ENCODE data around the gene FHIT. TPM values are rescaled to one million over a fixed set of nuclear protein-coding genes. Genes with fewer than 3 reads are reported as not detected.

The FHIT gene
- total RNA-seq, 1 donor from 2014 or later, result 20.2 TPM

- no peak for DNase-seq (ENCODE audit: low spot score)
- Mint-ChIP-seq H3K9me3 (ENCODE audit: unreplicated experiment) (no peaks in the 10 kb centered on the region), H3K4me1 (ENCODE audit: unreplicated experiment) (no peaks in the 10 kb centered on the region), H3K27ac (ENCODE audit: unreplicated experiment) (no peak overlapping the region), H3K27me3 (ENCODE audit: unreplicated experiment) (no peaks in the 10 kb centered on the region), H3K4me3 (ENCODE audit: unreplicated experiment) (no peak overlapping the region), H3K36me3 (ENCODE audit: low read depth, unreplicated experiment) (no peaks in the 10 kb centered on the region)
- no peak for TF ChIP-seq CTCF (IDR thresholded peaks at IDR 0.05; ENCODE audit: unreplicated experiment)
Observed at GRCh38 chr3:60192297-60193114, 1058.7 kb downstream of the FHIT start.

GRCh38 chr3:60190073-60190472 is 1061.2 kb downstream of the FHIT start:
- H3K4me3 Mint-ChIP-seq (ENCODE audit: unreplicated experiment), result no peak overlapping the region
- H3K27me3 Mint-ChIP-seq (ENCODE audit: unreplicated experiment), result no peaks in the 10 kb centered on the region
- no peak overlapping the region for H3K27ac Mint-ChIP-seq (ENCODE audit: unreplicated experiment)
- DNase-seq (ENCODE audit: low spot score), result no peak
- H3K4me1 Mint-ChIP-seq (ENCODE audit: unreplicated experiment), result no peaks in the 10 kb centered on the region
- no peak for TF ChIP-seq CTCF (IDR thresholded peaks at IDR 0.05; ENCODE audit: unreplicated experiment)
- H3K36me3 Mint-ChIP-seq (ENCODE audit: low read depth, unreplicated experiment), result no peaks in the 10 kb centered on the region
- no peaks in the 10 kb centered on the region for H3K9me3 Mint-ChIP-seq (ENCODE audit: unreplicated experiment)

- no peak overlapping the region for H3K4me3 Mint-ChIP-seq (ENCODE audit: unreplicated experiment)
- H3K9me3 Mint-ChIP-seq (ENCODE audit: unreplicated experiment), result no peaks in the 10 kb centered on the region
Observed at GRCh38 chr3:60189304-60189703, 1061.9 kb downstream of the FHIT start.

GRCh38 chr3:60188803-60189202 is 1062.4 kb downstream of the FHIT start:
- TF ChIP-seq CTCF (IDR thresholded peaks at IDR 0.05; ENCODE audit: unreplicated experiment), result no peak
- no peak for DNase-seq (ENCODE audit: low spot score)
- Mint-ChIP-seq H3K9me3 (ENCODE audit: unreplicated experiment) (no peaks in the 10 kb centered on the region), H3K27me3 (ENCODE audit: unreplicated experiment) (no peaks in the 10 kb centered on the region), H3K4me1 (ENCODE audit: unreplicated experiment) (no peaks in the 10 kb centered on the region), H3K27ac (ENCODE audit: unreplicated experiment) (no peak overlapping the region), H3K4me3 (ENCODE audit: unreplicated experiment) (no peak overlapping the region), H3K36me3 (ENCODE audit: low read depth, unreplicated experiment) (no peaks in the 10 kb centered on the region)

More at GRCh38 chr3:60189304-60189703, 1061.9 kb downstream of the FHIT start:
- no peaks in the 10 kb centered on the region for H3K4me1 Mint-ChIP-seq (ENCODE audit: unreplicated experiment)
- H3K27ac Mint-ChIP-seq (ENCODE audit: unreplicated experiment), result no peak overlapping the region
- no peak for TF ChIP-seq CTCF (IDR thresholded peaks at IDR 0.05; ENCODE audit: unreplicated experiment)
- DNase-seq (ENCODE audit: low spot score), result no peak
- no peaks in the 10 kb centered on the region for H3K36me3 Mint-ChIP-seq (ENCODE audit: low read depth, unreplicated experiment)
- no peaks in the 10 kb centered on the region for H3K27me3 Mint-ChIP-seq (ENCODE audit: unreplicated experiment)

- TF ChIP-seq CTCF (IDR thresholded peaks at IDR 0.05; ENCODE audit: unreplicated experiment), result no peak
- no peak for DNase-seq (ENCODE audit: low spot score)
- Mint-ChIP-seq H3K27ac (ENCODE audit: unreplicated experiment) (no peak overlapping the region), H3K4me3 (ENCODE audit: unreplicated experiment) (no peak overlapping the region), H3K4me1 (ENCODE audit: unreplicated experiment) (no peaks in the 10 kb centered on the region), H3K36me3 (ENCODE audit: low read depth, unreplicated experiment) (no peaks in the 10 kb centered on the region), H3K27me3 (ENCODE audit: unreplicated experiment) (no peaks in the 10 kb centered on the region), H3K9me3 (ENCODE audit: unreplicated experiment) (no peaks in the 10 kb centered on the region)
Observed at GRCh38 chr3:60187343-60187742, 1063.9 kb downstream of the FHIT start.
